Erythroblast (primary cell): ENCODE measurements around the gene MIGA1.

Source experiments
- GATA1 ChIP-seq: IDR thresholded peaks from 2 replicates; pipeline ENCODE4 v1.6.1; 2011; ENCODE audit warnings: low read depth, mild to moderate bottlenecking, control low read depth, low read length, moderate library complexity
- POLR2A ChIP-seq: IDR thresholded peaks from 2 replicates; pipeline ENCODE4 v1.6.1; 2011; ENCODE audit warnings: mild to moderate bottlenecking, low read length

DNA sequence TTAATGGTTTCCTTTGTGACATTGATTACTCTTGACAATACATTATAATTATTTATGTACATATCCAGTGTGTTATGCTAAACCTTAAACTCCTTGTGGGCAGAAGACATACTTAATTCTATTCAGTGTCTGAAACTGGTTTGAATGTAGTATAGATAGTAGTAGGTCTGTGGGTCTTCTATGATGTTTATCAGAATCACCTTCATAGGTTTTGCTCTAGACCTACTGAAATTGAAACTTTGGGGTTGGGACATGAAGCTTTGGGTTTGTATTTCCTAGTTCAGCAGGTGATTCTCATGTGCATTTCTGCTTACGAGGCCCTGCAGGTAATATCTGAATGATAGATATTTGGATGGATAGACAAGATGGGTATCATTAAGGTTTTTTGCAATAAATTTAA lies 48.6 kb downstream of the MIGA1 start:
- TF ChIP-seq POLR2A (no peak), GATA1 (no peak)
